HepG2 (cell line): ENCODE data around the gene COMMD1. TPM values are rescaled to one million over a fixed set of nuclear protein-coding genes. Genes with fewer than 3 reads are reported as not detected.

Source experiments
- ARID3A ChIP-seq: IDR thresholded peaks from 2 replicates; pipeline ENCODE4 v1.6.1; 2012; ENCODE audit warnings: low read depth, low read length, improper control_type of control experiment
- ATRX ChIP-seq: sonication (generic); formaldehyde crosslinking; IDR thresholded peaks from 2 replicates; pipeline ENCODE4 v1.4.0; 2020; ENCODE audit warnings: missing genetic modification reagents, borderline replicate concordance
- BRF2 ChIP-seq: sonication (generic); formaldehyde crosslinking; IDR thresholded peaks from 2 replicates; pipeline ENCODE4 v1.8.1; 2022; ENCODE audit warnings: mild to moderate bottlenecking, missing genetic modification reagents
- CENPT ChIP-seq: sonication (generic); formaldehyde crosslinking; IDR thresholded peaks from 2 replicates; pipeline ENCODE4 v1.8.0; 2022; ENCODE audit warnings: low read depth, mild to moderate bottlenecking, moderate library complexity, missing genetic modification reagents
- HDAC2 ChIP-seq: sonication (generic); formaldehyde crosslinking; IDR thresholded peaks from 2 replicates; pipeline ENCODE4 v1.4.0; 2020; ENCODE audit warnings: missing genetic modification reagents
- HNF4G ChIP-seq, 2 experiments: sonication (generic) in 1 of 2; formaldehyde crosslinking in 1 of 2; IDR thresholded peaks; 2 replicates each; pipeline versions ENCODE4 v1.4.0 to v1.6.1; 2011 to 2020; ENCODE audit warnings: borderline replicate concordance in 2 of 2, low read depth in 2 of 2, mild to moderate bottlenecking in 2 of 2, low read length in 1 of 2, missing genetic modification reagents in 1 of 2, moderate library complexity in 1 of 2
- KLF6 ChIP-seq: IDR thresholded peaks from 2 replicates; pipeline ENCODE4 v1.8.0; 2016; ENCODE audit warnings: missing biosample characterization, missing genetic modification reagents
- MIER3 ChIP-seq: IDR thresholded peaks from 2 replicates; pipeline ENCODE4 v1.6.1; 2016; ENCODE audit warnings: missing compliant biosample characterization, borderline replicate concordance
- PAX8 ChIP-seq: sonication (generic); formaldehyde crosslinking; IDR thresholded peaks from 2 replicates; pipeline ENCODE4 v1.8.0; 2022; ENCODE audit warnings: mild to moderate bottlenecking, missing genetic modification reagents, borderline replicate concordance
- PCBP2 ChIP-seq: fragments of 200-400 bp; formaldehyde crosslinking; optimal IDR thresholded peaks from 2 replicates; pipeline ENCODE3; 2018; ENCODE audit warnings: low read length, low read depth; ENCODE audit not compliant: poor library complexity, severe bottlenecking
- RAD21 ChIP-seq: fragments of 450-650 bp; formaldehyde crosslinking; IDR thresholded peaks from 2 replicates; pipeline ENCODE4 v1.5.0; 2020; ENCODE audit warnings: mild to moderate bottlenecking
- SETDB1 ChIP-seq: sonication (generic); formaldehyde crosslinking; IDR thresholded peaks from 2 replicates; pipeline ENCODE4 v1.5.1; 2020; ENCODE audit warnings: missing genetic modification reagents, mild to moderate bottlenecking, borderline replicate concordance
- SIN3B ChIP-seq: fragments of 150-350 bp; IDR thresholded peaks from 2 replicates; pipeline ENCODE4 v1.6.1; 2014; ENCODE audit warnings: low read length
- SMAD3 ChIP-seq: sonication (generic); formaldehyde crosslinking; IDR thresholded peaks from 2 replicates; pipeline ENCODE4 v1.4.0; 2020; ENCODE audit warnings: missing genetic modification reagents
- SPEN ChIP-seq: sonication (generic); formaldehyde crosslinking; IDR thresholded peaks from 2 replicates; pipeline ENCODE4 v1.5.1; 2020; ENCODE audit warnings: low read depth, mild to moderate bottlenecking, missing genetic modification reagents
- SRF ChIP-seq: IDR thresholded peaks from 2 replicates; pipeline ENCODE4 v1.6.1; 2011; ENCODE audit warnings: mild to moderate bottlenecking, low read depth, low read length, moderate library complexity
- SYNCRIP ChIP-seq: fragments of 200-400 bp; formaldehyde crosslinking; IDR thresholded peaks from 2 replicates; pipeline ENCODE4 v1.6.1; 2018; ENCODE audit warnings: mild to moderate bottlenecking, low read depth, low read length; ENCODE audit not compliant: insufficient read depth
- U2AF2 ChIP-seq: fragments of 200-400 bp; formaldehyde crosslinking; IDR thresholded peaks from 2 replicates; pipeline ENCODE4 v1.6.1; 2017; ENCODE audit warnings: low read depth, mild to moderate bottlenecking, low read length
- ZC3H13 ChIP-seq: sonication (generic); formaldehyde crosslinking; IDR thresholded peaks from 2 replicates; pipeline ENCODE4 v1.8.1; 2023; ENCODE audit warnings: mild to moderate bottlenecking, missing genetic modification reagents, moderate library complexity
- ZFAT ChIP-seq: sonication (generic); formaldehyde crosslinking; conservative IDR thresholded peaks from 2 replicates; pipeline ENCODE4 v1.8.1; 2023; ENCODE audit warnings: missing genetic modification reagents, inconsistent platforms
- ZFP62 ChIP-seq: sonication (generic); formaldehyde crosslinking; IDR thresholded peaks from 2 replicates; pipeline ENCODE4 v1.4.0; 2020; ENCODE audit warnings: missing genetic modification reagents
- ZNF543 ChIP-seq: sonication (generic); formaldehyde crosslinking; IDR thresholded peaks from 2 replicates; pipeline ENCODE4 v1.4.0; 2020; ENCODE audit warnings: mild to moderate bottlenecking, missing genetic modification reagents
- ZNF746 ChIP-seq: sonication (generic); formaldehyde crosslinking; IDR thresholded peaks from 2 replicates; pipeline ENCODE4 v1.8.0; 2022; ENCODE audit warnings: mild to moderate bottlenecking, missing genetic modification reagents
- polyA plus RNA-seq, 8 experiments: library from polyadenylated mRNA; depleted of rRNA in 3 of 8; stranded (reverse) in 7 of 8; unstranded in 1 of 8; fragments of >200 nt; fragmentation: Illumina TruSeq in 4 of 8; extraction: Trizol in 4 of 8; gene quantifications; 2 replicates each; pipeline versions ENCODE4 v1.2.1 to v1.2.3, GENCODE V29; 2011 to 2016; ENCODE audit warnings: low read depth in 4 of 8, missing spikeins in 1 of 8, mixed read lengths in 1 of 8; ENCODE audit not compliant: insufficient read depth in 1 of 8
- total RNA-seq, 5 experiments: library from RNA; depleted of rRNA; stranded (reverse); fragments of >200 nt; fragmentation: Illumina TruSeq; extraction: Trizol; gene quantifications; 2 replicates each; pipeline ENCODE4 v1.2.3, GENCODE V29; 2016; ENCODE audit warnings: low read depth in 1 of 5
- TF ChIP-seq, protein P1 (sequence below): sonication (generic); formaldehyde crosslinking; IDR thresholded peaks from 2 replicates; pipeline ENCODE4 v1.5.0; 2020; ENCODE audit warnings: missing genetic modification reagents
- TF ChIP-seq, protein P2 (sequence below): sonication (generic); formaldehyde crosslinking; IDR thresholded peaks from 2 replicates; pipeline ENCODE4 v1.8.0; 2022; ENCODE audit warnings: mild to moderate bottlenecking, missing genetic modification reagents; ENCODE audit not compliant: insufficient replicate concordance

Gene COMMD1
- total and polyA plus RNA-seq, 2 of the 13 experiments (the other 11 are each of a cell fraction or from before 2014, with no cell fraction given): 25.7 to 105 TPM

GRCh38 chr2:61905372-61906185 lies at the start of gene COMMD1 (continued):
- TF ChIP-seq ZNF543 (peak; percentile 74; the same call in 1 of the 2 replicates), KLF6 (CRISPR knock-in tag) (peak; percentile 87), CENPT (CRISPR knock-in tag) (no peak), SPEN (CRISPR knock-in tag) (peak; percentile 88), MIER3 (CRISPR knock-in tag) (0 out of 2 replicates have a peak, but pooled peaks have one; percentile 66), ZC3H13 (CRISPR knock-in tag) (no peak), ZNF746 (CRISPR knock-in tag) (no peak), RAD21 (CRISPR knock-in tag) (no peak; the same call in 1 of the 2 replicates), HNF4G (IDR thresholded peaks at IDR 0.05; ENCODE audit: borderline replicate concordance, low read depth, low read length) (peak; percentile 30; the same call in 1 of the 2 replicates), HNF4G (CRISPR knock-in tag; IDR thresholded peaks at IDR 0.05; ENCODE audit: borderline replicate concordance, low read depth) (no peak), SIN3B (peak; percentile 74), HDAC2 (CRISPR knock-in tag) (peak; percentile 74; the same call in 1 of the 2 replicates), ZFAT (no peak), SRF (no peak), SETDB1 (CRISPR knock-in tag) (no peak), SMAD3 (CRISPR knock-in tag) (peak; percentile 96), BRF2 (CRISPR knock-in tag) (peak; percentile 90), SYNCRIP (no peak), PAX8 (CRISPR knock-in tag) (peak; percentile 78; the same call in 1 of the 2 replicates), U2AF2 (no peak), ZFP62 (CRISPR knock-in tag) (no peak), ARID3A (no peak), PCBP2 (no peak), ATRX (CRISPR knock-in tag) (no peak)
- TF ChIP-seq, protein P1, sequence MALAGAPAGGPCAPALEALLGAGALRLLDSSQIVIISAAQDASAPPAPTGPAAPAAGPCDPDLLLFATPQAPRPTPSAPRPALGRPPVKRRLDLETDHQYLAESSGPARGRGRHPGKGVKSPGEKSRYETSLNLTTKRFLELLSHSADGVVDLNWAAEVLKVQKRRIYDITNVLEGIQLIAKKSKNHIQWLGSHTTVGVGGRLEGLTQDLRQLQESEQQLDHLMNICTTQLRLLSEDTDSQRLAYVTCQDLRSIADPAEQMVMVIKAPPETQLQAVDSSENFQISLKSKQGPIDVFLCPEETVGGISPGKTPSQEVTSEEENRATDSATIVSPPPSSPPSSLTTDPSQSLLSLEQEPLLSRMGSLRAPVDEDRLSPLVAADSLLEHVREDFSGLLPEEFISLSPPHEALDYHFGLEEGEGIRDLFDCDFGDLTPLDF (CRISPR knock-in tag): no peak
- TF ChIP-seq, protein P2, sequence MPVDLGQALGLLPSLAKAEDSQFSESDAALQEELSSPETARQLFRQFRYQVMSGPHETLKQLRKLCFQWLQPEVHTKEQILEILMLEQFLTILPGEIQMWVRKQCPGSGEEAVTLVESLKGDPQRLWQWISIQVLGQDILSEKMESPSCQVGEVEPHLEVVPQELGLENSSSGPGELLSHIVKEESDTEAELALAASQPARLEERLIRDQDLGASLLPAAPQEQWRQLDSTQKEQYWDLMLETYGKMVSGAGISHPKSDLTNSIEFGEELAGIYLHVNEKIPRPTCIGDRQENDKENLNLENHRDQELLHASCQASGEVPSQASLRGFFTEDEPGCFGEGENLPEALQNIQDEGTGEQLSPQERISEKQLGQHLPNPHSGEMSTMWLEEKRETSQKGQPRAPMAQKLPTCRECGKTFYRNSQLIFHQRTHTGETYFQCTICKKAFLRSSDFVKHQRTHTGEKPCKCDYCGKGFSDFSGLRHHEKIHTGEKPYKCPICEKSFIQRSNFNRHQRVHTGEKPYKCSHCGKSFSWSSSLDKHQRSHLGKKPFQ (CRISPR knock-in tag): peak; percentile 21
